Right atrium auricular region (tissue), 2 donors: Measurements from ENCODE around the gene IZUMO2. TPM values are rescaled to one million over a fixed set of nuclear protein-coding genes. Genes with fewer than 3 reads are reported as not detected.

Experiments used
- DNase-seq: peaks from one replicate; pipeline ENCODE4 v3.0.0-alpha.2; 2019; ENCODE audit warnings: low spot score
- H3K27ac ChIP-seq, 2 donors: fragments of 200-600 bp; sonication (generic); 1 replicate in 1 of 2; 2 replicates in 1 of 2; pipeline ENCODE4 v1.5.1; 2016 to 2019
- H3K27me3 ChIP-seq, 2 donors: fragments of 200-600 bp; sonication (generic); one replicate each; pipeline versions ENCODE4 v1.5.1 to v1.6.0; 2017 to 2019
- H3K36me3 ChIP-seq: fragments of 200-600 bp; sonication (generic); one replicate; pipeline ENCODE4 v1.5.1; 2016
- H3K4me1 ChIP-seq, 2 donors: fragments of 200-600 bp; sonication (generic); one replicate each; pipeline versions ENCODE4 v1.5.1 to v1.6.0; 2017 to 2019
- H3K4me3 ChIP-seq, 2 donors: fragments of 200-600 bp; sonication (generic); 1 replicate in 1 of 2; 2 replicates in 1 of 2; pipeline ENCODE4 v1.5.1; 2017 to 2019; ENCODE audit warnings: mild to moderate bottlenecking in 1 of 2, moderate library complexity in 1 of 2
- H3K9me3 ChIP-seq, 2 donors: fragments of 200-600 bp; sonication (generic); one replicate each; pipeline ENCODE4 v1.5.1; 2019
- CTCF ChIP-seq, 2 donors: fragments of 200-600 bp; sonication (generic); IDR thresholded peaks; one replicate each; pipeline ENCODE4 v1.5.1; 2019; ENCODE audit warnings: antibody characterized with exemption in 2 of 2
- total RNA-seq, 2 donors: library from RNA; depleted of rRNA; stranded (reverse); fragments of >200 nt; gene quantifications; one replicate each; pipeline ENCODE4 v1.1.0, GENCODE V29; 2016

IZUMO2 gene
- total RNA-seq, 2 donors from 2014 or later, result not detected

- Histone ChIP-seq H3K4me1 (peaks cover 0 to 6% of the 10 kb centered on the region in 2 donors), H3K36me3 (no peaks in the 10 kb centered on the region), H3K27ac (no peak overlapping the region), H3K27me3 (no peaks in the 10 kb centered on the region), H3K9me3 (no peaks in the 10 kb centered on the region), H3K4me3 (no peak overlapping the region)
- no peak for TF ChIP-seq CTCF (IDR thresholded peaks at IDR 0.05)
- DNase-seq, result no peak
Measured at GRCh38 chr19:50192463-50193211, 29.6 kb upstream of the IZUMO2 start.

- no peak for DNase-seq
- peaks cover 0 to 6% of the 10 kb centered on the region in 2 donors for H3K4me1 ChIP-seq
- peak overlapping the region in 1 of 2 donors; percentile 15 for H3K27ac ChIP-seq
- no peak for TF ChIP-seq CTCF (IDR thresholded peaks at IDR 0.05)
- H3K27me3 ChIP-seq, result no peaks in the 10 kb centered on the region
- H3K4me3 ChIP-seq, result no peak overlapping the region
- H3K36me3 ChIP-seq, result no peaks in the 10 kb centered on the region
- no peaks in the 10 kb centered on the region for H3K9me3 ChIP-seq
Measured at GRCh38 chr19:50191216-50191615, 28.1 kb upstream of the IZUMO2 start.

- no peak overlapping the region for H3K4me3 ChIP-seq
- H3K27ac ChIP-seq, result no peak overlapping the region
- DNase-seq, result no peak
- no peak for TF ChIP-seq CTCF (IDR thresholded peaks at IDR 0.05)
- peaks cover 0 to 6% of the 10 kb centered on the region in 2 donors for H3K4me1 ChIP-seq
- H3K9me3 ChIP-seq, result no peaks in the 10 kb centered on the region
- H3K36me3 ChIP-seq, result no peaks in the 10 kb centered on the region
- H3K27me3 ChIP-seq, result no peaks in the 10 kb centered on the region
Measured at GRCh38 chr19:50190439-50190891, 27.4 kb upstream of the IZUMO2 start.

- no peaks in the 10 kb centered on the region for H3K27me3 ChIP-seq
- no peak overlapping the region for H3K4me3 ChIP-seq
- H3K4me1 ChIP-seq, result peaks cover 0 to 6% of the 10 kb centered on the region in 2 donors
- H3K27ac ChIP-seq, result no peak overlapping the region
- no peaks in the 10 kb centered on the region for H3K9me3 ChIP-seq
- no peak for TF ChIP-seq CTCF (IDR thresholded peaks at IDR 0.05)
- H3K36me3 ChIP-seq, result no peaks in the 10 kb centered on the region
- no peak for DNase-seq
Measured at GRCh38 chr19:50189331-50189730, 26.2 kb upstream of the IZUMO2 start.

GRCh38 chr19:50187937-50188336 is 24.9 kb upstream of the IZUMO2 start:
- no peaks in the 10 kb centered on the region for H3K9me3 ChIP-seq
- H3K27me3 ChIP-seq, result no peaks in the 10 kb centered on the region
- no peak overlapping the region for H3K4me3 ChIP-seq
- no peak for TF ChIP-seq CTCF (IDR thresholded peaks at IDR 0.05)
- H3K36me3 ChIP-seq, result no peaks in the 10 kb centered on the region
- no peak for DNase-seq
- H3K4me1 ChIP-seq, result peaks cover 0 to 6% of the 10 kb centered on the region in 2 donors
- H3K27ac ChIP-seq, result no peak overlapping the region

GRCh38 chr19:50184196-50184595 is 21.1 kb upstream of the IZUMO2 start:
- Histone ChIP-seq H3K4me1 (no peaks in the 10 kb centered on the region), H3K4me3 (no peak overlapping the region), H3K36me3 (no peaks in the 10 kb centered on the region), H3K27me3 (no peaks in the 10 kb centered on the region), H3K9me3 (no peaks in the 10 kb centered on the region), H3K27ac (no peak overlapping the region)
- no peak for DNase-seq
- no peak for TF ChIP-seq CTCF (IDR thresholded peaks at IDR 0.05)
